ENCODE measurements around the gene B3GAT3. TPM values are rescaled to one million over a fixed set of nuclear protein-coding genes. Genes with fewer than 3 reads are reported as not detected.

Gene B3GAT3
- total and polyA plus RNA-seq, 3 donors from 2014 or later, result 36.6 to 69.2 (median 66.4) TPM

DNA sequence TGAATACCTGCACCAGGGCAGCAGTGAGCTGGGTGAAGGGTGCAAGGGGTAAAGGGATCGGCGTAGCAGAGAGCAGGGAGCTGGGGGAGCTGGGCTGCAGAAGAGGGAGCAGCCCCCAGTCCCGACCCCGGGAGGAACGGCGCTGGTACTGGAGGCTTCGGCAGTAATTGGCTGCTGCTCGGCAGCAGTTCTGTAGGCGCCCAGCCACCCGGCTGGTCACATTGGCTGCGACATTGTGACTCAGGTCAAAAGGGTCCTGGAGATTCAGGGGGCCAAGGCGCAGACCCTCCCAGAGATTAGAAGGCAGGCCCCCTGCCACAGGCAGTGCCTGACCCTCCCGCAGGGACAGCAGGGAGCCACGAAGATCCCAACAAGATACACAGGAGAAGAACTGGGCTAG is 45.9 kb downstream of the B3GAT3 start:
- TF ChIP-seq, protein P1, sequence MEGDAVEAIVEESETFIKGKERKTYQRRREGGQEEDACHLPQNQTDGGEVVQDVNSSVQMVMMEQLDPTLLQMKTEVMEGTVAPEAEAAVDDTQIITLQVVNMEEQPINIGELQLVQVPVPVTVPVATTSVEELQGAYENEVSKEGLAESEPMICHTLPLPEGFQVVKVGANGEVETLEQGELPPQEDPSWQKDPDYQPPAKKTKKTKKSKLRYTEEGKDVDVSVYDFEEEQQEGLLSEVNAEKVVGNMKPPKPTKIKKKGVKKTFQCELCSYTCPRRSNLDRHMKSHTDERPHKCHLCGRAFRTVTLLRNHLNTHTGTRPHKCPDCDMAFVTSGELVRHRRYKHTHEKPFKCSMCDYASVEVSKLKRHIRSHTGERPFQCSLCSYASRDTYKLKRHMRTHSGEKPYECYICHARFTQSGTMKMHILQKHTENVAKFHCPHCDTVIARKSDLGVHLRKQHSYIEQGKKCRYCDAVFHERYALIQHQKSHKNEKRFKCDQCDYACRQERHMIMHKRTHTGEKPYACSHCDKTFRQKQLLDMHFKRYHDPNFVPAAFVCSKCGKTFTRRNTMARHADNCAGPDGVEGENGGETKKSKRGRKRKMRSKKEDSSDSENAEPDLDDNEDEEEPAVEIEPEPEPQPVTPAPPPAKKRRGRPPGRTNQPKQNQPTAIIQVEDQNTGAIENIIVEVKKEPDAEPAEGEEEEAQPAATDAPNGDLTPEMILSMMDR (IDR thresholded peaks at IDR 0.05), result no peak
- TF ChIP-seq POLR2A (IDR thresholded peaks at IDR 0.05), result no peak
- DNase-seq, result no peak
- H3K27ac ChIP-seq, result peak overlapping the region; percentile 87 to 95
- peaks cover 28% of the 10 kb centered on the region for H3K4me1 ChIP-seq
- no peaks in the 10 kb centered on the region for H3K36me3 ChIP-seq (ENCODE audit: low read depth, missing control alignments)
- H3K27me3 ChIP-seq, result no peaks in the 10 kb centered on the region
- 69 to 70% methylated on average over 14 of the region's 14 CpGs for WGBS, 2 donors
- no peaks in the 10 kb centered on the region for H3K9me3 ChIP-seq
- intact Hi-C loops (cut with DNase I; ENCODE audit: low total_unique reads), result no loop called here
- no peak overlapping the region for H3K4me3 ChIP-seq

DNA sequence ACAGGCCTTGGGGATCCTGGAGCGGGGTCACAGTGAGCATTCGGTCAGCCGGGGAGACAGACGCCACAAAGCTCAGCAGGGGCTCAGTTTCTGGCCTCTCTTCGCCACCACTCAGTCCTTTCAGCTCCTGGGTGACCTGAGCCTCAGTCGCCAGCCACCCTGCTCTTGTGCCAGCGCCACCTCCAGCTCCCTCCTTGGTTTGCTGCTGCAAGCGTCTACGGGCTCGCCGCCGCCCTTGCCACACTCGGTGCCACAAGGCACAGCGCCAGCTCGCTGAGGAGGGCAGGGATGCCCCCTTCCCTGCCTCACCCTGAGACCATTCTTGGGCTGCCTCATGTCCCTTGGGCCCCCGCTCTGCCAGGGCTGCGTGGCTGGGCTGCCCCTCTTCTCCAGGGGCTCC is 46.6 kb downstream of the B3GAT3 start:
- H3K4me1 ChIP-seq, result peaks cover 28% of the 10 kb centered on the region
- H3K27me3 ChIP-seq, result no peaks in the 10 kb centered on the region
- TF ChIP-seq, protein P1 (IDR thresholded peaks at IDR 0.05), result no peak
- TF ChIP-seq POLR2A (IDR thresholded peaks at IDR 0.05), result no peak
- intact Hi-C loops (cut with DNase I; ENCODE audit: low total_unique reads), result no loop called here
- H3K4me3 ChIP-seq, result peak overlapping the region; percentile 69 to 95
- H3K9me3 ChIP-seq, result no peaks in the 10 kb centered on the region
- no peaks in the 10 kb centered on the region for H3K36me3 ChIP-seq (ENCODE audit: low read depth, missing control alignments)
- H3K27ac ChIP-seq, result peak overlapping the region; percentile 87 to 95
- 37 to 40% methylated on average over 10 to 17 of the region's 17 CpGs for WGBS, 2 donors
- no peak for DNase-seq

DNA sequence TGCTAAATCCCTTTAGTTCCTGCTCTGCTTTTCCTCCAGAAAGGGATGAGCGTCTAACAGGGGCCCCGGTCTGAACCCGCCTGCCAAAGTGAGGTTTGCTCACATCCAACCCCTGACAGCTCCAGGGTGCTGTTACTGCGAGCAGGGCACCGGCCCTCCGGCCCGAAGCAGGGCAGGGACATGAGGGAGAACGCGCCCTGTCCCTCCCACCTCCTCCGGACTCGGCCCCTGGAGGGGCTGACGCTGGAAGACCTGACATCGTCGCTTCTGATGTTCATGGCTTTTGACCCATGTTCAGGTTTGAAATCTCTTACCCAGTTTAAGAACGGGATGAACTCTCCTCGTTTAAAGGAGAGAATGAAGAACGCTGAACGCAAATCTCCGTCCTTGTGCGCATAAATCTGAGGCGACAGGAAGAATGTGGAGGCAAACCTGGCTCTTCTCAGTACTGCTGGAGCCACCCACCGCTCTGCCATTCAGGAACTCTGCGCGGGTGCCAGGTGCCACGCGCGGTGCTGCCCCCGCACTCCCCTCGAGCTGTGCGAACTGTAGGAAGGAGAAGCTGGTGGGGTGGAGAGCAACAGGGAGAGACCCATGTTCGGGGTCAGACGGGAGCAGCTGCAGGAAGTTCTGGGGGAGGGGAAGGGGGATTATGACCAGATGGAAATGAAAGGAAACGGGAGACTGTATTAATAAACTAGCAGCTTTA is 47.3 kb downstream of the B3GAT3 start:
- intact Hi-C loops (cut with DNase I; ENCODE audit: low total_unique reads), result no loop called here
- Histone ChIP-seq H3K9me3 (no peaks in the 10 kb centered on the region), H3K27ac (peak overlapping the region; percentile 87 to 95), H3K27me3 (no peaks in the 10 kb centered on the region), H3K36me3 (ENCODE audit: low read depth, missing control alignments) (no peaks in the 10 kb centered on the region), H3K4me3 (peak overlapping the region; percentile 69 to 95), H3K4me1 (peaks cover 28% of the 10 kb centered on the region)
- WGBS, 2 donors, result 0% methylated on average over 23 to 33 of the region's 33 CpGs
- no peak for TF ChIP-seq POLR2A (IDR thresholded peaks at IDR 0.05)
- TF ChIP-seq, protein P1 (IDR thresholded peaks at IDR 0.05), result no peak
- DNase-seq, result peak; percentile 58

DNA sequence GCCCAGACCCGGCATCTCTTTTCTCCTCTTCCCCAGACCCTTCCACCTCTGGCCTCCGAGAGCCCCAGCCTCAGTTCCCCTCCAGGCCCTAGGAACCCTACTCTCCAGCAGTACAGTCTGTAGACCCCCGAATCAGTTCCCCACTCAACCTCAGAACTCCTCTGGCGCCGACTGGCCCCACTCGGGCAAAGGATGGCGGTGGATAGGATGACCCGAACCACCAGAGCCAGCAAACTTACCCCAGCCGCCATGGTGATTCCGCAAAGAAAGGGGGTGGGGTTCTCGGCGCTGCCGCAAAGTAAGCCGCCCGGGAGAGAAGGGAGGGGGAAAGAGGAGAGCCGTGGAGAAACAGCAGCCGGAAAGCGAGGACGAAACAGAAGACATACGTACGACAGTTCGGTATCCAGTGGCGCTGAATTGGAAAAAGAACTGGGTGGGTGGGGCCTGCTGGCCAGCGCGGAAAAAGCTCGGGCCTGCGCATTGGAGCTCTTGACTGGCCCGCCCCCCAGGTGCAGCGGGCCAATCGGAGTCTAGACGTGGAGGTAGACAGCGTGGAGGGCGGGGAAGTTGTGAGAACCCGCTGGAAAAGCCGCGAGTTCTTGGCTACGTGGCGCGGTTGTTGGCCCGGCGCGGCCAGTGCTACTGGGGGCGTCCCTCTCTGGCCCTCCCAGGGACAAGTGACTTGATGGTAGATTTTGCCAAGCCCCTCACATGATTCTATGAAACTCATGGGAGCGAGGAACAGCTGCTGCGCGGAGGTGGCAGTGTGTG is 48.0 kb downstream of the B3GAT3 start, which contains the start of gene EEF1G:
Gene EEF1G (minus strand): TSS at position 300 of the 771 bp plus-strand sequence. CDS start 49 bp downstream, at position 251.
- TF ChIP-seq, protein P1 (IDR thresholded peaks at IDR 0.05), result no peak
- TF ChIP-seq POLR2A (IDR thresholded peaks at IDR 0.05), result peak; percentile 74
- H3K4me3 ChIP-seq, result peak within 1 kb of the TSS; percentile 69 to 95
- peak within 1 kb of the TSS; percentile 90 to 95 for H3K27ac ChIP-seq
- H3K4me1 ChIP-seq, result peaks cover 28% of the 10 kb centered on the region
- H3K27me3 ChIP-seq, result no peaks in the 10 kb centered on the region
- H3K36me3 ChIP-seq (ENCODE audit: low read depth, missing control alignments), result no peaks in the 10 kb centered on the region
- peak; percentile 100 for DNase-seq
- WGBS, 2 donors, result 0% methylated on average over 41 to 46 of the region's 46 CpGs
- H3K9me3 ChIP-seq, result no peaks in the 10 kb centered on the region
- intact Hi-C loops (cut with DNase I; ENCODE audit: low total_unique reads), result no loop called here
